DOHH2 (cell line): ENCODE data around the gene LRRC39.
"Not testable (repeated sequence)": the region's sequence is repeated elsewhere in the genome, so short reads cannot be mapped to it uniquely, and the experiment has no call there.

Source experiments
- H3F3A ChIP-seq: fragments of 200-600 bp; sonication (generic), shearing (Covaris generic); 2 replicates; pipeline ENCODE4 v1.6.0; 2016; ENCODE audit warnings: antibody characterized with exemption, mild to moderate bottlenecking; ENCODE audit not compliant: control insufficient read depth, insufficient read depth
- H3K27ac ChIP-seq: fragments of 200-600 bp; sonication (generic); 2 replicates; pipeline ENCODE4 v1.5.1; 2014; ENCODE audit warnings: low read depth, mild to moderate bottlenecking, low read length, moderate library complexity
- H3K27me3 ChIP-seq: fragments of 200-600 bp; sonication (generic); 2 replicates; pipeline ENCODE4 v1.6.1; 2014; ENCODE audit warnings: mild to moderate bottlenecking, low read length, mixed read lengths; ENCODE audit not compliant: control insufficient read depth
- H3K36me3 ChIP-seq: fragments of 200-600 bp; sonication (generic); 2 replicates; pipeline ENCODE4 v1.6.1; 2014; ENCODE audit warnings: mild to moderate bottlenecking, low read length, moderate library complexity, mixed read lengths; ENCODE audit not compliant: control insufficient read depth
- H3K4me1 ChIP-seq: fragments of 200-600 bp; sonication (generic); 2 replicates; pipeline ENCODE4 v1.6.1; 2014; ENCODE audit warnings: mild to moderate bottlenecking, low read length, mixed read lengths; ENCODE audit not compliant: control insufficient read depth
- H3K4me2 ChIP-seq: fragments of 200-600 bp; sonication (generic); 2 replicates; pipeline ENCODE4 v1.6.0; 2014; ENCODE audit warnings: mild to moderate bottlenecking, low read length, moderate library complexity
- H3K4me3 ChIP-seq: fragments of 200-600 bp; sonication (generic); 2 replicates; pipeline ENCODE4 v1.5.1; 2014; ENCODE audit warnings: mild to moderate bottlenecking, low read length, mixed read lengths
- H3K79me2 ChIP-seq: fragments of 200-600 bp; sonication (generic); 2 replicates; pipeline ENCODE4 v1.6.1; 2014; ENCODE audit warnings: mild to moderate bottlenecking, low read length, mixed read lengths; ENCODE audit not compliant: control insufficient read depth
- H3K9me2 ChIP-seq: fragments of 200-600 bp; sonication (generic); replicated peaks from 2 replicates; pipeline ENCODE4 v1.6.1; 2014; ENCODE audit warnings: mild to moderate bottlenecking, low read length, mixed read lengths; ENCODE audit not compliant: control insufficient read depth
- H3K9me3 ChIP-seq: fragments of 200-600 bp; sonication (generic); 2 replicates; pipeline ENCODE4 v1.6.1; 2014; ENCODE audit warnings: antibody characterized with exemption, low read length, mixed read lengths; ENCODE audit not compliant: control insufficient read depth, insufficient read depth
- H4K20me1 ChIP-seq: fragments of 200-600 bp; sonication (generic); 2 replicates; pipeline ENCODE4 v1.6.0; 2014; ENCODE audit warnings: low read depth, mild to moderate bottlenecking, antibody characterized with exemption, low read length, moderate library complexity; ENCODE audit not compliant: control insufficient read depth, insufficient read depth
- CTCF ChIP-seq: fragments of 200-600 bp; sonication (generic); IDR thresholded peaks from one replicate; pipeline ENCODE4 v1.5.1; 2014; ENCODE audit warnings: antibody characterized with exemption, mild to moderate bottlenecking, low read depth, low read length; ENCODE audit not compliant: poor library complexity, severe bottlenecking
- EZH2phosphoT487 ChIP-seq: fragments of 200-600 bp; sonication (generic); IDR thresholded peaks from 2 replicates; pipeline ENCODE4 v1.6.1; 2017; ENCODE audit warnings: borderline replicate concordance, mild to moderate bottlenecking, antibody characterized with exemption, low read length, moderate library complexity, mixed read lengths

LRRC39 gene

GRCh38 chr1:100217834-100218233, 39.8 kb upstream of the LRRC39 start:
- H3K9me3 ChIP-seq: no peaks in the 10 kb centered on the region

GRCh38 chr1:100215101-100215500, 37.0 kb upstream of the LRRC39 start:
- no peaks in the 10 kb centered on the region for H3F3A ChIP-seq
- H3K4me3 ChIP-seq: no peak overlapping the region
- H4K20me1 ChIP-seq: no peaks in the 10 kb centered on the region
- H3K9me2 ChIP-seq: no peaks in the 10 kb centered on the region
- H3K27ac ChIP-seq: no peak overlapping the region
- H3K27me3 ChIP-seq: no peaks in the 10 kb centered on the region
- no peaks in the 10 kb centered on the region for H3K9me3 ChIP-seq
- H3K79me2 ChIP-seq: no peaks in the 10 kb centered on the region
- H3K4me1 ChIP-seq: no peaks in the 10 kb centered on the region
- H3K4me2 ChIP-seq: no peak overlapping the region
- TF ChIP-seq EZH2phosphoT487: no peak
- TF ChIP-seq CTCF: no peak
- H3K36me3 ChIP-seq: peaks cover 51% of the 10 kb centered on the region

More at GRCh38 chr1:100217834-100218233, 39.8 kb upstream of the LRRC39 start:
- Histone ChIP-seq H3K27me3 (no peaks in the 10 kb centered on the region), H3K79me2 (no peaks in the 10 kb centered on the region), H3K36me3 (peaks cover 33% of the 10 kb centered on the region), H3K4me3 (no peak overlapping the region), H3K9me2 (no peaks in the 10 kb centered on the region), H3K4me1 (no peaks in the 10 kb centered on the region), H3K4me2 (no peak overlapping the region), H4K20me1 (no peaks in the 10 kb centered on the region), H3F3A (no peaks in the 10 kb centered on the region), H3K27ac (no peak overlapping the region)
- TF ChIP-seq EZH2phosphoT487 (no peak), CTCF (no peak)

- no peak overlapping the region for H3K4me2 ChIP-seq
- H3K27ac ChIP-seq: no peak overlapping the region
- H3K4me1 ChIP-seq: no peaks in the 10 kb centered on the region
- H3K27me3 ChIP-seq: no peaks in the 10 kb centered on the region
- H3K9me3 ChIP-seq: no peaks in the 10 kb centered on the region
- no peak overlapping the region for H3K4me3 ChIP-seq
- no peaks in the 10 kb centered on the region for H4K20me1 ChIP-seq
- H3F3A ChIP-seq: no peaks in the 10 kb centered on the region
- no peaks in the 10 kb centered on the region for H3K9me2 ChIP-seq
- no peak for TF ChIP-seq EZH2phosphoT487
- peaks cover 51% of the 10 kb centered on the region for H3K36me3 ChIP-seq
- no peaks in the 10 kb centered on the region for H3K79me2 ChIP-seq
These were observed 35.1 kb upstream of the LRRC39 start for GRCh38 chr1:100213141-100213540.

- Histone ChIP-seq H3K27me3 (no peaks in the 10 kb centered on the region), H3K9me2 (no peaks in the 10 kb centered on the region), H3K27ac (no peak overlapping the region), H3K4me2 (no peak overlapping the region), H3K4me3 (no peak overlapping the region), H3K36me3 (peaks cover 40% of the 10 kb centered on the region), H3K79me2 (no peaks in the 10 kb centered on the region), H3F3A (no peaks in the 10 kb centered on the region), H3K9me3 (no peaks in the 10 kb centered on the region), H4K20me1 (no peaks in the 10 kb centered on the region), H3K4me1 (no peaks in the 10 kb centered on the region)
- TF ChIP-seq CTCF (no peak), EZH2phosphoT487 (no peak)
These were observed 28.2 kb upstream of the LRRC39 start for GRCh38 chr1:100206301-100206700.

GRCh38 chr1:100205593-100205992, 27.5 kb upstream of the LRRC39 start:
- not testable (repeated sequence) for H3K4me3 ChIP-seq, H4K20me1 ChIP-seq, H3F3A ChIP-seq, H3K9me2 ChIP-seq, H3K4me2 ChIP-seq, H3K79me2 ChIP-seq, H3K9me3 ChIP-seq, H3K27me3 ChIP-seq, H3K27ac ChIP-seq, H3K4me1 ChIP-seq
- peaks cover 37% of the 10 kb centered on the region for H3K36me3 ChIP-seq

GRCh38 chr1:100205103-100205502, 27.0 kb upstream of the LRRC39 start:
- H3K9me2 ChIP-seq, H4K20me1 ChIP-seq, H3K27me3 ChIP-seq, H3K9me3 ChIP-seq, H3F3A ChIP-seq, H3K79me2 ChIP-seq, H3K4me2 ChIP-seq, H3K27ac ChIP-seq, H3K4me3 ChIP-seq, H3K4me1 ChIP-seq: not testable (repeated sequence)
- H3K36me3 ChIP-seq: peaks cover 37% of the 10 kb centered on the region
